GM12875 (cell line): ENCODE measurements around the gene UCK1.

ENCODE experiments used
- H3K4me3 ChIP-seq: one replicate; pipeline ENCODE4 v1.5.1; 2011; ENCODE audit warnings: low read depth, low read length, control low read depth
- TF ChIP-seq, protein P1 (sequence below): IDR thresholded peaks from 2 replicates; pipeline ENCODE4 v1.5.1; 2011; ENCODE audit warnings: low read depth, mild to moderate bottlenecking, control low read depth, inconsistent platforms, low read length, moderate library complexity, borderline replicate concordance; ENCODE audit not compliant: insufficient read depth

UCK1 gene

DNA sequence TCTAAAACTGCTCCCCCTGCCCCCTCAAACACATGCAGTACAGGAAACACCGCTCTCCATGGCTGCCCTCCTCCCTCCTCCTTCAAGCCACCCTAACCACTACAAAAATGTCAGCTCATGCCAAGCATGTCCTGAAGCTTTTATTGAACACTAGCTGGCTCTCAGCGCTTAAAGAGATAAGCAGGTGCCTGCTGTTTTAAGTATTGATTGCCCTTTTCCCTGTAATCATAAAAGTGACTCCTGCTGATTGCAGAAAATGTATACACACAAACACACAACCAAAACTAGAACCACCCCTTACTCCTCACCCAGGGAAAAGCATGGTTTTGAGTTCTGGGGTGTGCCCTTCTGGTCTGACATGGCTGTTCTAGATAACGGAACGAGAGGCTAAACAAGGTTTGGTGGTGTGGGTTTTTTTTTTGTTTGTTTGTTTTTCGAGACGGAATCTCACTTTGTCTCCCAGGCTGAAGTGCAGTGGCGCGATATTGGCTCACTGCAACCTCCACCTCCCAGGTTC is 3.7 kb upstream of the UCK1 start:
- H3K4me3 ChIP-seq: no peak overlapping the region
- TF ChIP-seq, protein P1, sequence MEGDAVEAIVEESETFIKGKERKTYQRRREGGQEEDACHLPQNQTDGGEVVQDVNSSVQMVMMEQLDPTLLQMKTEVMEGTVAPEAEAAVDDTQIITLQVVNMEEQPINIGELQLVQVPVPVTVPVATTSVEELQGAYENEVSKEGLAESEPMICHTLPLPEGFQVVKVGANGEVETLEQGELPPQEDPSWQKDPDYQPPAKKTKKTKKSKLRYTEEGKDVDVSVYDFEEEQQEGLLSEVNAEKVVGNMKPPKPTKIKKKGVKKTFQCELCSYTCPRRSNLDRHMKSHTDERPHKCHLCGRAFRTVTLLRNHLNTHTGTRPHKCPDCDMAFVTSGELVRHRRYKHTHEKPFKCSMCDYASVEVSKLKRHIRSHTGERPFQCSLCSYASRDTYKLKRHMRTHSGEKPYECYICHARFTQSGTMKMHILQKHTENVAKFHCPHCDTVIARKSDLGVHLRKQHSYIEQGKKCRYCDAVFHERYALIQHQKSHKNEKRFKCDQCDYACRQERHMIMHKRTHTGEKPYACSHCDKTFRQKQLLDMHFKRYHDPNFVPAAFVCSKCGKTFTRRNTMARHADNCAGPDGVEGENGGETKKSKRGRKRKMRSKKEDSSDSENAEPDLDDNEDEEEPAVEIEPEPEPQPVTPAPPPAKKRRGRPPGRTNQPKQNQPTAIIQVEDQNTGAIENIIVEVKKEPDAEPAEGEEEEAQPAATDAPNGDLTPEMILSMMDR: no peak

DNA sequence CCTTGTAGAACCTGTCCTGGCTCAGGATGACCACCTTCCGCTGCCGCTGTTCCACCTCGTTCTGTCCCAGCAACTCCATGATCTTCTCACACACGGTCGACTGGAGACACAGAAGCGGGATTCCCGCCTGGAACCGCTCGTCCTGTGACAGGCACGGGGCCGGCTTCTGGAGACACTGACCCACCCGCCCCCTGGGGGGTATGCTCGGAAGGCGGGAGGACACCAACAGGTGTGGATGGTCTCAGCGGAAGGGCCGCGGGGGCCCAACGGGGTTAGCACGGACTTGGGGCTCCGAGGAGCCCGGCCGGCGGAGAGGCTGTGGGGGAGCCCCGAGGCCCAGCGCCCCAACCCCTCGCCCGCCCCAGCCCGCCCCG is 530 bp downstream of the UCK1 start:
- H3K4me3 ChIP-seq: peak overlapping the region; percentile 95
- TF ChIP-seq, protein P1: 0 out of 2 replicates have a peak, but pooled peaks have one; percentile 18

DNA sequence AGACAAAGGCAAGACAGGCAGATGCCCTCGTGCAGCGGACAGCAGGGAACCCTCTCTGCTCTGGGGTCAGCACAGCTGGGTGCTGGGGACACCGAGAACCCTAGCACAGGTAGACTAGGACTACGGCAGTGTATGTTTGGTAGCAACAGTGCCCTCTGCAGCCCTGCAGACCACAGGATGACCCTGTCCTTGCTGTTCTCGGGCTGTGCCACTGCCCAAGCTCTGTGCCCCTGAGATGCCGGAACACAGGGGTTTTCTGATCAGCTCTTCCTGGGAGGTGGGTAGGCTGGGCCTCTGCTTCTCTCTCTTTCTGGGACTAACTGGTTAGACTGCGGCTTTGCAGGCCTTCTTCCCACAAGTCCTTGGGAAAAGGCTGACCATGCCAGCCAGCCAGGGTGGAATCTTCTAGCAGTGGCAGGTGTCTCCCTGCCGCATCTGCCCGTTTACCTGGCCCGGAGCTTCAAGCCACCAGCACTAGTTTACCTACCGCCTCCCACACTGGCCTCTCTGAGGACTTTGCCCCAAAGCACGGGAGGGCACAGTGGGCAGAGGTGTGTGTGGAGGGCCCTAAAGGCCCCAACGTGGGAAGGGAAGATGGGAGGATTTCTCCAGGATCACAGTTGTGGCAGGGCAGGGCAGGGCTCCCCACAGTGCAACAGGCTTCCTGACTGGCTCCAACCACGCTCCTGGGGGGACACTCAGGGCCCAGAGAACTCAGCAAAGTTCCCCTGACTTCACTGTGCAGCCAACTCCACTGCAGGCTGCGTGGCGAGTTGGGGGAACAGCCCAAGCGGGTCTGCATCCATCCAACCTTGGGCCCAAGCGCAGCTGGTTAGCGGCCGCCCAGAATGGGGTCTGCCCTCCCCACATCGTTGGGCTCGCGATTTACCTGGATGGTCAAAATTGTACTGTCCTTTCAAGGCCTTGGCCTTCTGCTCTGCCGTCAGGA is 1.2 kb downstream of the UCK1 start:
- H3K4me3 ChIP-seq: peak overlapping the region; percentile 95
- TF ChIP-seq, protein P1: no peak

DNA sequence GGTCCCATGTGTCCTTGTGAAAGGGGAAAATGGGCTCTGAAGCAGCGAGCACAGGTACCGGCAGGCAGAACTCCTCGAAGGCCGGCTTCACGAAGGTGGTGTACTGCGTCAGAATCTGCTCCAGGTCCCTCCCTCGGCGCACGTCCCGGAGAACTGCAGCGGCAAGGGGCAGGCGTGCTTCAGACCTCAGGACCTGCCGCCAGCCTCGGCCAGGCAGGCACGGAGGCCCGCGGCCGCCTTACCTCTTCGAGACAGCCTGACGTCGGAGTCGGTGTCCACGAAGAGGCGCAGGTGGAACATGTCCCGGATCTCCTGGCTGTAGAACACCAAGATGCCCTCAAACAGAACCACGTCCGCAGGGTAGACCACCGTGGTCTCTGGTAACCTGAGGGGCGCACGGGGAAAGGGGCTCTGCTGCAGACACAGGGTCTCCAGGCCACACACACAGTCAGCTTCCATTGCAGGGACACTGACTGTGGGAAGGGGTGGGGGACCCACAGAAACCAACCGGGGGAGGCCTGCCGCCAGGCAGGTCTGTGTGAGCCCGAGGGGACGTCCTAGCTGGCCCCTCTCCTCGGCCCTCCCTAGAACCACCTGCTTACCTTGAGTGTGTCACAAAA is 2.1 kb downstream of the UCK1 start:
- no peak overlapping the region for H3K4me3 ChIP-seq
- TF ChIP-seq, protein P1: no peak

DNA sequence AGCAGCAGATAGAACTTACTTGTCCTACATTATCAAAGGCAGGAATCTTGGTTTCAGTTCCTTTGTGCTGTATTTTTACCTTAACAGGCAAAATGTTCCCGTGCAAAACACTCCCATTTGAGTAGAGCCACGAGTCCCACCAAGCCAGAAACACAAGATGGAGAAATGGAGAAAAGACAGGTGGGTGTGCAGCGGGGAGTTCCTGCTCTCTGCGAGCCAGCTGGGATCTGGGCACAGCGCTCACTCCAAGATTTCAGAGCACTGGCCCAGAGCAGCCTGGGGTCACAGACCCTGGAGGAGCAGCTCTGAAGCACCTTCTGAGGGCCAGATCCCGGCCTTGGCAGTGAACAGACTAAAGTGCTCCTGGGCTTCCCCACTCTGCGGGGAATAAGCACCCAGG is 2.9 kb downstream of the UCK1 start:
- H3K4me3 ChIP-seq: no peak overlapping the region
- TF ChIP-seq, protein P1: no peak

DNA sequence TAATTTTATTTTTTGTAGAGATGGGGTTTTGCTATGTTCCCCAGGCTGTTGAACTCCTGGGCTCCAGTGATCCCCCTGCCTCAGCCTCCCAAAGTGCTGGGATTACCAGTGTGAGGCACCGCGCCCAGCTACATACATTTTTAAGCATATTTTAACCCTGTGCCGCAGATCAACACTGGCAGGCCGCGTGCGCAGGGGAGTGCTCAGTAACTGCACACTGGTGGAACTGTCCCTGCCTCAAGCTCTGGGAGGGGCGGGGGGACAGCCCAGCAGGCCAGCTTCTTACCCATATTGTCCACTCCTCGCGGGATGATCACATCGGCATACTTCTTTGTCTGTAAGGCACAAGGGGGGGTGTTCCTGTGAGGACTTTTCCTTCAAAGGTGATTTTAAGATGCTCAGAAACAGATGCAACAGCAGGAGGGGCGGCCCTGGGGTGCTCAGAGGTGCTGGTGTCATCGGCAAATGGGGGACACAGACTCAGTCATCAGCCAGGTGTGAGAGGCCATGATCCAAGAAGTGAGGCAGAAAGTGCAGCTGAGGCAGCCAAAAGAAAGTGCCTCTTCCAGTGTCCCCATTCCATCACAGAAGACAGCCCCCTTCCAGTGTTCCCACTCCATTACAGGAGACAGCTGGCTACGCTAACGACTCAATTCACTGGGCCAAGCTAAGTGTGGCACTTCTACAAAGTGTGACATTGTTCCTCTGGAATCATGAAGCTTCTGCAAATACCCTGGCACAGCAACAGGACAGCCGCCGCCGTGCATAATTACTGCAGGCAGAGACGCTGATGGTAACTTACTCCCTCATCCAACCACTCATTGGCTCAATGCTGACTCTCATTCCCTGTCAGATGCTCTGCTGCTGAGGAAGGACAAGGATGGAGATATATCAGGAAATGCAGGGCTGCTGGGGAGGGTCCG is 5.2 kb downstream of the UCK1 start:
- H3K4me3 ChIP-seq: no peak overlapping the region
- TF ChIP-seq, protein P1: no peak
